ENCODE data around the gene SRRM1. TPM values are rescaled to one million over a fixed set of nuclear protein-coding genes. Genes with fewer than 3 reads are reported as not detected.

SRRM1 gene
- total and polyA plus RNA-seq, 7 experiments from 2014 or later = 173 to 342 (median 246) TPM

Other genes starting within 250 kb of the SRRM1 start
- gene STPG1, start 229.5 kb upstream of the SRRM1 start, total RNA-seq = 1 to 10 TPM; 3.1 to 6.4 (median 5.3) TPM
- 10 to 100 TPM in 1 of 2 donors, 1 to 10 TPM in 1; 5.3 to 10.1 TPM for gene STPG1, start 229.5 kb upstream of the SRRM1 start, polyA plus RNA-seq
- gene NIPAL3, start 227.5 kb upstream of the SRRM1 start, total RNA-seq = 10 to 100 TPM; 35.5 to 65.0 (median 54.5) TPM
- gene NIPAL3, start 227.5 kb upstream of the SRRM1 start, polyA plus RNA-seq = 100 to 1,000 TPM in 1 of 2 donors, 10 to 100 TPM in 1; 84.1 to 127 TPM
- 100 to 1,000 TPM in 4 of 5 experiments, 10 to 100 TPM in 1; 68.5 to 247 (median 183) TPM for gene RCAN3, start 140.5 kb upstream of the SRRM1 start, total RNA-seq
- gene RCAN3, start 140.5 kb upstream of the SRRM1 start, polyA plus RNA-seq = 100 to 1,000 TPM; 171 to 179 TPM
- gene NCMAP, start 87.2 kb upstream of the SRRM1 start, total RNA-seq = under 1 TPM in 1 of 5 experiments, not detected in 4; 0.13 TPM
- under 1 TPM; 0.10 to 0.12 TPM for gene NCMAP, start 87.2 kb upstream of the SRRM1 start, polyA plus RNA-seq
- 10 to 100 TPM in 1 of 5 experiments, 1 to 10 TPM in 4; 1.4 to 16.8 (median 5.1) TPM for gene CLIC4, start 102.1 kb downstream of the SRRM1 start, total RNA-seq
- gene CLIC4, start 102.1 kb downstream of the SRRM1 start, polyA plus RNA-seq = under 1 TPM; 0.54 to 0.58 TPM